ENCODE data around the gene TXNL4A.
A peak's percentile ranks its signal among the peaks of the same experiment; 100 is the strongest.
"Not testable (repeated sequence)": the region's sequence is repeated elsewhere in the genome, so short reads cannot be mapped to it uniquely, and the experiment has no call there.

TXNL4A gene, protein sequence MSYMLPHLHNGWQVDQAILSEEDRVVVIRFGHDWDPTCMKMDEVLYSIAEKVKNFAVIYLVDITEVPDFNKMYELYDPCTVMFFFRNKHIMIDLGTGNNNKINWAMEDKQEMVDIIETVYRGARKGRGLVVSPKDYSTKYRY

DNA sequence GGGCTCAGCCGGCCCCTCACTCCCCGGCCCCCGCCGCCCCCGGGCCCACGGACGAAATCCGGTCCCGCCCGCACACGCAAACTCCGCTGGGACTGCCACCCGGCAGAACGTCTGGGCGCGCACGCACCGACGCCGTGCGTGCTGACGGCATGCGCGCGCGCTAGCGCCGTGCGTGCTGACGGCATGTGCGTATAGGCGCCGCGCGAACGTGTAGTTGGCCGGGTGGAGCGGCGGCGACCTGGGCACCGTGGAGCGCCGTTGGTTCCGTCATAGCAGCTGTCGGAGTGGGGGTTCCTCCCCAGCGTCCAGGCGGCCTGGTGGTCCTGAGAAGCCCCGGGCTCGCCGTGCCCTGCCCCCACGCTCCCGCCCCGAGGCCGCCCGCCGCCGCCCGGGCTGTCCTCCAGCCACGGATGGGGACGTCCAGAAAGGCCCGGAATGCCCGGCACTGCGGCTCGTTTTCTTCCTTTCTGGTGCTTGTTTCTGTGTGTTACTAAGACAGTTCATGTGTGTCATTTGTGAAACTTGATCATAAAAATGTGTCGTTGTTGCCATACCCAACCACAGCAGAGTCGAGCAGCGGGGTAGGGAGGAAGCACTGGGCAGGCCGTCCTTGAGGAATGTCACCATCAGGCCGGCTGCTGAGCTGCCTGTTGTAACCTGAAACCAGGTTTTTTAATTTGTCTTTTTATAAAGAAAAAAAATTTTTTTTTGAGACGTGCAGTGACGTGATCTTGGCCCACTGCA, at the start of gene TXNL4A:
TSS of gene TXNL4A (minus strand) at position 113 of the 744 bp plus-strand sequence. CDS start 171 bp downstream, outside the sequence.
- peak; percentile 85 for DNase-seq

DNA sequence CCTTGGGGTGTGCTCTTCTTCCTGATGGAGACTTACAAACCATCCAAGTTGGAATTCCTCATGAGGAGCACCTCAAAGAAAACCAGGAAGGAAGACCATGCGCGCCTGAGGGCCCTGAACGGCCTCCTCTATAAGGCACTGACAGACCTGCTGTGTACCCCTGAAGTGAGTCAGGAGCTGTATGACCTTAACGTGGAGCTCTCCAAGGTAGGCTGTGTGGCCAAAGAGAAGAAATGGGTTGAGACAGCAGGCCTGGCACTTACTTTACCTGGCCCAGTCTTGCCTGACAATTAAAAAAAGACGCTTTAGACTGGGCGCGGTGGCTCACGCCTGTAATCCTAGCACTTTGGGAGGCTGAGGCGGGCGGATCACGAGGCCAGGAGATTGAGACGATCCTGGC, 48.9 kb upstream of the TXNL4A start:
- DNase-seq: no peak

DNA sequence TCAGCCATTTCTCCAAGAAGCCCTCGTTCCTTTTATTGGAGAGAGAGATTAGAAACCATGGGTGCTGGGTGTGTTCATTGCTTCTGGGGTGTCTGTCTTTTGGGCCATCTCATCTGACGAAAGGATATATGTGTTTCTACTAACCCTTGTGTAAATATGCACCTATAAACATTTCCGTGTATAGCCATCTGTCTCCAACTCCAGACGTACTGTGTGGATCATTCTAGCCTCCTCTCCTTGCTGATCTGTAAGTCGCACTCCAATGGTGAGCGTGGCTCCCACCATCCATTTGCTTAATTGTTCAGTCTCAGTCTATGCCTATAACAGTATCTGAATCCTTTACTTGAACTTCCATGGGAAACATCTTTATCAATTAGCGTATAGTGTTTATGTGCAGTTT, 47.6 kb upstream of the TXNL4A start:
- DNase-seq: no peak

DNA sequence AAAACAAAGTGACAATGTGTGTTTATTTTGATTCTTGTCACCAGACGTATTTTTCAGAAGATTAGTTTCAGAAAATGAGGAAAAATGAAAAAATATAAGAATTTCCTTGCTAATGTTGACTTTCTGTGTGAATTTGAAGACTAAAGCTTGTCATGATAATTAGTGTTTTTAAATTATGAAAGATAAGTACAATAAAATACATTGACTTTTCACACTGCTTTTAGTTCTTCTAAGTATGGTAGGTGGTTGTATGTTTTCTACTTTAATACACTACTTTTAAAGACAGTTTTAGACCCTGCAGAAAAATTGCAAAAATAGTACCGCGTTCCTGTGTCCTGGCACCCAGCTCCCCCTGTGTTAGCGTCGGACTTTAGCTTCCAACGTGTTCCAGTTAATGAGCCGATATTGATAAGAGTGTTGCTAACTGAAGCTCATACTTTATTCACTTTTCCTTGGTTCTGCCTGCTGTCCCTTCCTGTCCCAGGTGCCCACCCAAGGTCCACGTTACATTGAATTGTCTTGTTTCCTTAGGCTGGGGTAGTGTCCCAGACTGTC, 46.6 kb upstream of the TXNL4A start:
- no peak for DNase-seq

DNA sequence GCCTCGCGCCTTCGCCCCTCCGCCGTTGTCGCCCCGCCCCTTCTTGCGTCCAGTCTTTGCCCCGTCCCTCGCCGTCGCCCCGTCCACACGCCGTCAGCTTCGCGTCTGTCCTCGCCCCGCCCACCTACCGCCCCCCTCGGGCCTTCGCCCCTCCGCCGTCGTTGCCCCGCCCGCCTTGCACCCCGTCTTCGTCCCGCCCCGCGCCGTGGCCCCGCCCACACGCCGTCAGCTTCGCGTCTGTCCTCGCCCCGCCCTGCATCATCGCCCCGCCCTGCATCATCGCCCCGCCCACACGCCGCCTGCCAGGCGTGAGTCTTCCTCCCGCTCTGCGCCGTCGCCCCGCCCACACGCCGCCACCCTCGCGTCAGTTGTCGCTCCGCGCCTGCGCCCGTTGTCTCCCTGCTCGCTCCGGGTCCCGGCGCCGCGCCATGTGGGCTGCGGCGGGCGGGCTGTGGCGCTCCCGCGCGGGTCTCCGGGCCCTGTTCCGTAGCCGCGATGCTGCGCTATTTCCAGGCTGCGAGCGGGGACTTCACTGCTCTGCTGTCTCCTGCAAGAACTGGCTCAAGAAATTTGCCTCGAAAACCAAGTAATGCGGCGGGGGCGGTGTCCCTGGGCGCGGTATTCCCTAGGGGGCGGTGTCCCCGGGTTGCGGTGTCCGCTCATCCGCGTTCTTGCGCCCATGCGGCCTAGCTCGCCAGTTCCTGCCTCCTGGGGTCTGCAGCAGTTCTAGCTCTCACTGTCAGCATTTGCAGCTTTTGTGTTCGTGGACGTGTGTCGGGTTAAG, 45.9 kb upstream of the TXNL4A start, which contains the start of gene RBFA:
TSS of gene RBFA (plus strand) at position 367 of the 784 bp plus-strand sequence. CDS start at position 429, 62 bp downstream.
- peak; percentile 100 for DNase-seq

DNA sequence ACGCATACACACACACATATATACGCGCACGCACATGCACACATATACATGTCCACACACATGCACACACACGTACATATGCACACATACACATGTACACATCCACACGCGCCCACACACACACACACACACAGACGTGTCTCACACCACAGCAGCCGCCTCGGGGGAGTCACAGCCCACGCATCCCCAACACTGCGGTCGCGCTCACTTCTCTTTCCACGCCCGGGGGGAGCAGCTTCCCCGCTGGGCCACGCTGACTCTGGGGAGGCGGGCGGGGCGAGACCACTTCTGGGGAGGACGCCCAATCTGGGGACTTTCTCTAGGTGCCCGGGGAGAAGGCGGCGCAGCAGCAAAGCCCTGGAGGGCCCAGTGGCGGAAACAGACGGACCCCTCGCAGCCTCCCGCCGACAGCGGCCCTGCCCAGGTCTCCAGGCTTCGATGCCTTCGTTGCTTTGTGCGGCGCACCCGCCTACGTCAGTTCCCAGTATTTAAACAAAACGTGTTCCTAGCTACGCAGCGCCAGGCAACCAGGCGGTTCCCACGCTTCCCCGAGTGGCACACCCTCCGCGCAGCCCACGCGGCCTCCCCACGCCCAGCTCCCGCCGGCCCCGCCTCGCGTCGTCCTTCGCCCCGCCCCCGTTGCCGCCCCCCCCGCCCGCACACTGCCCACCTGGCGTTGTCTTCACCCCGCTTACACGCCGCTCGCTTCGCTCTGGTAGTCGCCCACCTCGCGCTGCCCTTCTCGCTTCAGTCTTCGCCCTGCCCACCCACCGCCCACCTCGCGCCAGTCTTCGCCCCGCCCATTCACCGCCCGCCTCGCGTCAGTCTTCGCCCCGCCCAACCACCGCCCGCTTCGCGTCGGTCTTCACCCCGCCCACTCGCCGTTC, 45.1 kb upstream of the TXNL4A start:
- peak; percentile 82 for DNase-seq

DNA sequence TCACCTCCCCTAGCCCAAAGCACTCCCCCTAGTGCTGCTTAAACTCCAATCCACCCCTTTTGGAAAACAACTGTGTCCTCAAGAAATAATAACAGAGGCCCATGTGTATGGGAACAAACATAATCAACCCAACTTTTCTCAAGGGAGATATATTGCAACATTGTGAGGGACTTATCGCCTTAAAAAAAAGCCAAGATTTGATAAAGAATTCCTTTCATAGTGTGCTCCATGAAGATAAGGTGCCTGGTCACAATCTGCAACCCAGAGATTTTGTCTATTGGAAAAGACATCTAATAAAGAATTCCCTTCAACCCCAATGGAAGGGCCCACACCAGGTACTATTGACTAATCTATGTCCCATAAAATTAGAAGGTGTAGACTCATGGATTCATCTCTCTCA, 41.3 kb upstream of the TXNL4A start:
- DNase-seq: no peak

DNA sequence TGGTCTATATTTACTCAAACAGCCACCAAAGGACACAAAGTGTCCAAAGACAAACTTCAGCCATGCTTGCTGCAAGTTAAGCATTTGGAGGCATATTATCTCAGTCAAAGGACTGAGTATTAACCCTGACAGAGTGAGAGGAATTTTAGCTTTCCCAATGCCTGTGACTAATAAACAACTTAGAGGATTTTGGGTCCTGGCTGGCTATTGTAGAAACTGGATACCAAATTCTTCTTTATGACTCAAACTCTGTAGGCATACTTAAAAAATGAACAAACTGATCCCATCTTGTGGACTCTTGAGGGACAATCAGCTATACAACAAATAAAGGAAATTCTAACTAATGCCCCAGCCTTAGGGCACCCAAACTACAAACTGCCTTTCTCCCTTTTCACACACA, 39.4 kb upstream of the TXNL4A start:
- DNase-seq: not testable (repeated sequence)

DNA sequence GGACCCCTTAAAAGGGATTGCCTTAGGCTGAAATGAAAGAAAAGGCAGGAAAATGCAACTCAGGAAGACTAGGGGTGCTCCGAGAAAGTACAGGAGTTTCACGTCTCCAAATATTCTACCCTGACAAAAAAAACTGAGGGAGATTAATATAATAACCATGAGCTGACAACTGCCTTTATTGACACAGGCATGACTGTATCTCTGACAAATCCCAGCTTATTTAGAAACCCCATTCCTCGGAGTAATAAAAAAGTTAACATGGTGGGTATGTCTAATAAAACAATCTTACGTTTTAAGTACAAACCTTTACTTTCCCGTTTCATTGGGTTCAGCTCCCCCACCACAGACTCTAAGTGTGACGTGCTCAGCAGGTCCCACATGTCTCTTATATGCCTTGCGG, 38.0 kb upstream of the TXNL4A start:
- no peak for DNase-seq

DNA sequence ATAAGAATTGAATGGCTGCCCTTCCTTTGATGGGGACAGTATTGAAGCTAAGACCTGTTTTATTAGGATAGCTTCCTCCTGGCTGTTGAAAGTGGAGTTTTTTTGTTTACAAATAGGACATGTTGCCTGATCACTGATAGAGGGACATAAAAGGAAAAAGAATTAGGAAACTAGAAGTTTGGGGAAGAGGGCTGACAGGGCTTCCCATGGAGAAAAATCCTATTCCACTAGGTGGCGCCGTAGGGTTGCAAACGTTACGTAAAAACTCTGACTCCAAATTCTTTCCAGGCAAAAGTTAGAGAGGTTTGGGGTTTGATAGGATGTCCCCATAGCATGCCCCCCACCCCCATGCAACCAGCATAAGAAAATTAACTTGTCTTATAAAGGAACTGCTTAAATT, 34.8 kb upstream of the TXNL4A start:
- no peak for DNase-seq

DNA sequence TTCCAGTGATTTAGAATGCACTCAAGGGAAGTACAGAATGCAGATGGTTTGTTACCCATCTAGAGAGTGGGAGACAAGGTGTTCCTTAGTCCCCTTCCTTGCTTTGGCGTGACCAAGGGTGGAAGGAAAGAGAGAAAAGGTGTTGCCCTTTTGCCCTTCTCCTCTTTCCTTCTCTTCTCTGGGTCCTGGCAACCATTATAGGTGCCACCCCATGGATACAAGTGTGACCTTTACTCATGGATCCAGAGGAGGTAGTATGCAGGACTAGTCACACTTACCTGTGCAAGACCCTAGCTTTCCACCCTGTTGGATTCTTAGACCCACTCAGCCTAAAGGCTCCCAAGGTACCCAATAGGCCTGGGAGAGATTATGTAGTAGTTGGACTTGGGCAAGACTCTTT, 34.2 kb upstream of the TXNL4A start:
- peak; percentile 17 for DNase-seq

DNA sequence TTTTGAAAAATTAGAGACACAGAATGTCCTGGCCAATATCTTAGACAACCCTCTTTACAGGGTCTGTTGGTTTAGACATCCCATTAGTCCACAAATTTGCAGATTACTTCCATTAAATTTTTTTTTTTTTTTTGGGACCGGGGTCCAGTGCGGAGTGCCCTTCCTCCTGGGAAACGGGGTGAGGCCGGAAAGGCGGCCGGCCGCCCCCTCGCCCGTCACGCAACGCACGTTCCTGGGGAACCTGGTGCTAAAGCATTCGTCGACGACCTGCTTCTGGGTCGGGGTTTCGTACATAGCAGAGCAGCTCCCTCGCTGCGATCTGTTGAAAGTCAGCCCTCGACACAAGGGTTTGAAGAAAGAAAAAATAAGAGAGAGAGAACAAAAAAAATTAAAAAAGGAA, 24.4 kb upstream of the TXNL4A start:
- no peak for DNase-seq

DNA sequence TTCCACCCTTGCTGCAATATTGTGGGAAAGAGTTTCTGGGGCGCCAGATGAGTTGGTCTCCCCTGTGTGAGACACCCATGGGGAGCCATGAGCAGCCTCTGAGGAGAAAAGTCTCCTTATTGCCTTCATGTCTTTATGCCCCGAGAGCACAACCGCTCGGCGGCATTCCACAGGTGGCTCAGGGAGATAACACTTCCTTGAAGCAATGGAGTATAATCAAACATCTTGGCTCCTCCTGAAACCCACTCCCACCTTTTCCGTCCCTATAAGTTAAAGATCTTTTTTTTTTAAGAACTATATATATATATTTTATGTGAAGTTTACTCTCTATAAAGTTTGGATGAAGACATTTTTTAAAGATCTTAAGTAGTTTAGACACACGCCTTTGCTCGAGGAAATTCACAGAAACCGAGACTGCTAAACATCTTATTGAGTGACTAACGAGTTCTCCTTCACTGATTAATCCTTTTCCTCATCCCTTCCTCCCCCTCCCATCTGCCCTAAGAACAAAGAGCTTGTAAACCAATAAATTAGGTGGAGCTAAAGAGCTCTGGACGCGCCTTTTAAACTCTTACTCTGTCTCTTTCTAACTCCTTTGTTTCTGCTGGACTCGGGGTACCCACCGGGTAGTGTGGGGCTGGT, 23.3 kb upstream of the TXNL4A start:
- not testable (repeated sequence) for DNase-seq

DNA sequence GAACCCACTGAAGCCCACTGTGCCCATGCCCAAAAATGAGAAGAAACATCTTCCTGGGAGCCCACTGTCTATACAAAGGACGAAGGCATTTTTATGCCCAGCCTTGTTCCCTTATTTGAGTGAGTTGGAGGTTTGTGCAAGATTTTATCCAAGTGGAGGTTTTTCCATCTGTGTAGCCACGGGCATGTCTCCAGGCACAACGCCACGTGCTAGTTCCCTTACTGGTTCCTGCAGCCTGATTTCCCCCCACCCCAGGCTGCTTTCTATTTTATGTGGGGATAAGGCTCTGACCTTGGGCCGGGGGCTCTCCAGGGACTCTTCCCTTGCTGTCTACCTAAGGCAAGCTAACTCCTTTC, 22.2 kb upstream of the TXNL4A start:
- DNase-seq: no peak

DNA sequence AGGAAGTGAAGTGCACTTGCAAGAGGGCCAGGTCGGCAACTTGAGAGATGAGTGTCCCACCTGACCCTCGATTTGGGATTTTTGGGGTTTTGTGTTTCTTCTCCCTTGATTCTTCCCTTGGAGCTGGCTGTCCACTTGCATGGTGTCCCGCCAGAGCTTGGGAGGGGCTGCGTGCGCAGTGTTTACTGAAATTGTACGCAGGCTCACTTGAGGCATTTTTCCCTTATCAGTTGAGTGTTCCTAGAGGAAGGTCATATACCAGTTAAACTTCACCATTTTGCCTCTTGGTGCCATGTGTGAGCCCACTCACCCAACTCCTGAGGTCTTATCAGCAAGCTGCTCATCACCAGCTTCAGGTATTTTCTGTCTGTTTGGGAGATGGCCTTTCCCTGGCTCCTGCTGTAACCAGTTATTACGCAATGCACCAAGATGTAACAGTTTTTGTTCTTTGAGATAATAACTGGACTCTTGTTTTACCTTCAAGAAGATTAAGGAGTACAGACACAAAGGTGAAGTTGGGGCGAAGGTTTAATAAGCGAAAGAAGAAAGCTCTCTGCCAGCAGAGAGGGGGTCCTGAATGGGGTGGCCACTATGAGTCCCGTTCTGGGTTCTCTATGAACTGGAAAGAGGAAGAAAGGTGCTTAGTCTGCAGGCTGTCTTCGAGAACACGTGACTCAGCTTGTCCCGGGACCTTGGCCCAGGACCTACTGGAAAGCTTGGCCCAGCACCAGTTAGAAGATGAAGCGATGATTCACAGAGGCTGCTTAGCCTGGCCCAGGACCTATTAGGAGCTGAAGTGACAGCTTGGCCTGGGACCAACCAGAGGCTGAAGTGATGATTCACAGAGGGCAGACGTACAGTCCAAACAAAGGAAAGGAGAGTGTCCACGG, 21.5 kb upstream of the TXNL4A start:
- DNase-seq: no peak

DNA sequence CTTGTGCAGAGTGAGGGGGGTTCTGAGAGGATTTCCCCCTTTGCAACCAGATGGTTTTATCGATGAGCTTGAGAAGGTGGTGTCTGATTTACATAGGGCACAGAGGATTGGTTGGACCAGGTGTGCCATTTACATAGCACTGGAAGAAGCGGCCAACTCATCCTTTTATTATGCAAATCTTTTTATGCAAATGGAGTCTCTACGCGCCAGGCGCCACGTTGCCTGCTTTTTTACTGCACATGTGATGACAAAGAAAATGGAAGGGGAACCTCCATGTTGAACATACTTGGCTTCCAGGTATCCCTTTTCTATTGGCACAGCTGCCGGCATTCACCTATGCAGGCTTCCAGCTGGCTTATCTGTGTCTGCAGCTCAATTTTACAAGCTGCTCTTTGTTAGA, 18.4 kb upstream of the TXNL4A start:
- DNase-seq: no peak

DNA sequence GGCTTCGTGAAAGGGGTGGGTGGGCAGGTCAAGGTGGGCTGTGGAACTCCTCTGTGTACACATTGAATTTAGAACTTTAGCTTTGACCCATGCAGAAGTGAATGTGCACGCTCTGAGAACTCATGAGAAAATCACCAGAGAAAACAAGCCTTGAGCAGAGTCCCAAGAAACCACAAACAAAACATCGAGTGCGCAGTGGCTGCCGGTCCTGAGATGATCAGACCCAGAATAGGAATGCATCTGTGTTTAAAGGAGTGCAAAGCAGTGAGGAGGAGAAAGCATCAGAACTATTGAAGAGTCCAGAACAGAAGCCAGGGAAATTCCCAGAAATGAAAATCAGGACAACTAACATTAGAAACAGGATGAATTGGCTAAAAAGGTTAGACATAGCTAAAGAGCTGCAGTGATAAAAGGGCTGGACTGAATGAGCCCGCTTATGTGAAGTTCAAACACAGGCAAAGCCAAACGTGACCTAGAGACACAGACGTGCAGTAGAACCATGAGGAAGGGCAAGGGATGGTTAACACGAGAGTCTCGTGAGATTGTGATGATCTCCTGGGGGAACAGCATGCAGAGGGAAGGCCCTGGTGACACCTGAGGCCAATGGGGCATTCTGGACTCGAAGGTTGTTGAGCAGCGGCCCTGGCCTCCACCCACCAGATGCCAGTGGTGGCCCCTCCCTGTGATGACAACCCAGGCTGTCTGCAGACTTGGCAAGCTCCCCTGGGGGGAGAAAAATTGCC, 16.4 kb upstream of the TXNL4A start:
- DNase-seq: no peak

DNA sequence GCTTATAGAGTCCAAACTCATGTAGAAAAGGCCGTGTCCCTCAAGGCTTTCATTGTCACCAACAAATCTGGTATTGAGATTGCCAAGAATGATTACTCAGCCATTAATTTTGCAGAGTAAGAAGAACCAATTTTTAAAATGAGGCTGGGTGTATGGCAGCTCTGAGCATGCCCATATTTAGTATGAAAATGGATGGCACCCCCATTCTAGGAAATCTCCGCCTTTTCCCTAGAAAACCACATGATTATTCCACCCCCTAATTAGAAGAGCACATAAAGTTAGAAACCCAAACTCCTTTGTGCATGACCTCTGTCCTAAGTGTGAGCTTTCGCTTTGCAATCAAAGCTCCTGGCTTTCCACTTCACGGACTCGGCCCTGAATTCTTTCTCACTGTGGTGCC, 14.1 kb upstream of the TXNL4A start:
- DNase-seq: no peak

DNA sequence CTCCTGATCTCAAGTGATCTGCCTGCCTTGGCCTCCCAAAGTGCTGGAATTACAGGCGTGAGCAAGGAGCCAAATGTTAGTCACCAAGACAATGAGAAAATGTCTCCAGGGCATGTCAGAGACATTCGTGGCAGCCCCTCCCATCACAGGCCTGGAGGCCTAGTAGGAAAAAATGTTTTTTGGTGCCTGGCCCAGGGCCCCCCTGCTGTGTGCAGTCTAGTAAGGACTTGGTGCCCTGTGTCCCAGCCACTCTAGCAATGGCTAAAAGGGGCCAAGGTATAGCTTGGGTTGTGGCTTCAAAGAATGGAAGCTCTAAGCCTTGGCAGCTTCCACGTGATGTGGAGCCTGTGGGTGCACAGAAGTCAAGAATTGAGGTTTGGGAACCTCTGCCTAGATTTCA, 12.5 kb upstream of the TXNL4A start:
- DNase-seq: no peak

DNA sequence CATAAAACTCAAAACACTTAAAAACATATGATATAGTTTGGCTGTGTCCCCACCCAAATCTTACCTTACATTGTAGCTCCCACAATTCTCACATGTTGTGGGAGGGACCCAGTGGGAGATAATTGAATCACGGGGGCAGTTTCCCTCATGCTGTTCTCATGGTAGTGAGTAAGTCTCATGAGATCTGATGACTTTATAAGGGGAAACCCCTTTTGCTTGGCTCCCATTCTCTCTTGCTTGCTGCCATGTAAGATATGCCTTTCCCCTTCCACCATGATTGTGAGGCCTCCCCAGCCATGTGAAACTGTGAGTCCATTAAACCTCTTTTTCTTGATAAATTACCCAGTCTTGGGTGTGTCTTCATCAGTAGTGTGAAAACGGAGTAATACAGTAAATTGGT, 11.3 kb upstream of the TXNL4A start:
- not testable (repeated sequence) for DNase-seq

Data from CD4-positive, alpha-beta T cell treated with Interleukin-12 subunit alpha and Interleukin-12 subunit beta, for 1 hour (primary cell).